ENCODE data around the gene SLC2A5. TPM values are rescaled to one million over a fixed set of nuclear protein-coding genes. Genes with fewer than 3 reads are reported as not detected.

SLC2A5 gene
- total and polyA plus RNA-seq, 9 of the 15 experiments (the other 6 are each of a cell fraction or from before 2014, with no cell fraction given) = 0.08 TPM; not detected in 8

GRCh38 chr1:9110669-9111356 lies 41.4 kb upstream of the SLC2A5 start:
- Histone ChIP-seq H3K9me1 (ENCODE audit: control insufficient read depth, insufficient read depth, low read length) (no peaks in the 10 kb centered on the region), H3K4me1 (replicated peaks in 1 of 2; ENCODE audit: control insufficient read depth in 2 of 2, insufficient read depth in 2 of 2, low read length in 2 of 2) (peaks cover 0 to 4% of the 10 kb centered on the region in 2 experiments; a peak in 1 of 5 replicates), H3K79me2 (ENCODE audit: control insufficient read depth, insufficient read depth, low read length) (no peaks in the 10 kb centered on the region), H2AFZ (ENCODE audit: low read depth, low read length) (no peak overlapping the region), H3K36me3 (ENCODE audit: control insufficient read depth, insufficient read depth, low read length) (no peaks in the 10 kb centered on the region), H3K4me3 (no peak overlapping the region), H4K20me1 (replicated peaks; ENCODE audit: control insufficient read depth, insufficient read depth, low read length) (peaks cover 18% of the 10 kb centered on the region), H3K9me3 (replicated peaks; ENCODE audit: control insufficient read depth, insufficient read depth, low read depth, low read length) (no peaks in the 10 kb centered on the region), H3K27me3 (ENCODE audit: control insufficient read depth in 2 of 2, insufficient read depth in 2 of 2, low read length in 2 of 2) (peaks cover 27 to 71% of the 10 kb centered on the region in 2 experiments), H3K9ac (ENCODE audit: insufficient read depth in 1 of 2, low read depth in 2 of 2, low read length in 2 of 2) (no peak overlapping the region), H3K27ac (ENCODE audit: extremely low read depth, low read depth, low read length) (no peak overlapping the region), H3K4me2 (ENCODE audit: insufficient read depth, low read length) (no peak overlapping the region)
- peak; percentile 92 for FAIRE-seq
- ChIA-PET POLR2A (interaction anchor here (0.7 to 1.2 kb wide), 4 partner anchors 8 to 90 kb away, joined by 3 read pairs; no protein-coding TSS in a partner anchor), CTCF (ENCODE audit: low intra/inter-chr PET ratio) (interaction anchor here (0.5 to 3.6 kb wide), 6 partner anchors 85 to 458 kb away, joined by 3 to 37 read pairs (median 4); no protein-coding TSS in a partner anchor)
- DNase-seq (ENCODE audit: extremely low read depth in 1 of 4, low spot score in 3 of 4) = peak; percentile 82 to 90 (median 84)
- no TSS peak for BruUV-seq (replicated peaks)
- intact Hi-C loops (cut with micrococcal nuclease) (loop anchor here (1.0 to 10.0 kb wide), 2 partner anchors 85 to 384 kb away; no protein-coding TSS in a partner anchor), in situ Hi-C loops (cut with MboI) (no loop called here)
- 10% methylated on average over 18 of the region's 18 CpGs for WGBS (ENCODE audit: insufficient coverage, low coverage, missing lambda C conversion rate)
- ATAC-seq = peak; percentile 96
- TF ChIP-seq KLF13 (tag; IDR thresholded peaks at IDR 0.05; ENCODE audit: borderline replicate concordance, low read depth) (0 out of 2 replicates have a peak, but pooled peaks have one; percentile 16), BCLAF1 (IDR thresholded peaks at IDR 0.05; ENCODE audit: borderline replicate concordance in 1 of 2, control insufficient read depth in 1 of 2, low read depth in 2 of 2, low read length in 1 of 2) (0 out of 4 replicates have a peak, but pooled peaks of 1 of the 2 experiments have one; percentile 29), CREM (IDR thresholded peaks at IDR 0.05; ENCODE audit: low read depth) (peak; percentile 47; the same call in 1 of the 2 replicates), RAD21 (CRISPR knock-in tag; conservative IDR thresholded peaks at IDR 0.05 in 1 of 2, IDR thresholded peaks at IDR 0.05 in 1 of 2) (peak; percentile 95 to 97), ARID2 (IDR thresholded peaks at IDR 0.05) (peak; percentile 78), TEAD1 (CRISPR knock-in tag; IDR thresholded peaks at IDR 0.05) (0 out of 4 replicates have a peak, but pooled peaks of 1 of the 2 experiments have one; percentile 38), ZNF583 (CRISPR knock-in tag; IDR thresholded peaks at IDR 0.05) (0 out of 2 replicates have a peak, but pooled peaks have one; percentile 21), PHB (CRISPR knock-in tag; IDR thresholded peaks at IDR 0.05) (no peak), CEBPB (tag; IDR thresholded peaks at IDR 0.05) (peak; percentile 58), CEBPG (CRISPR knock-in tag; IDR thresholded peaks at IDR 0.05) (no peak), CEBPG (tag; conservative IDR thresholded peaks at IDR 0.05 in 1 of 2, IDR thresholded peaks at IDR 0.05 in 1 of 2) (peak in 1 of 2 experiments; percentile 67; a peak in 3 of 4 replicates), MAZ (CRISPR knock-in tag; conservative IDR thresholded peaks at IDR 0.05 in 1 of 2, IDR thresholded peaks at IDR 0.05 in 1 of 2) (peak; percentile 40 to 45; a peak in 2 of 4 replicates), YY1 (IDR thresholded peaks at IDR 0.05; ENCODE audit: borderline replicate concordance in 1 of 3, control insufficient read depth in 1 of 3, extremely low read depth in 1 of 3, insufficient read depth in 3 of 3, insufficient read length in 1 of 3, insufficient replicate concordance in 2 of 3, low read depth in 1 of 3, low read length in 2 of 3) (peak in 1 of 3 experiments; percentile 43)
- TF ChIP-seq, protein P1, sequence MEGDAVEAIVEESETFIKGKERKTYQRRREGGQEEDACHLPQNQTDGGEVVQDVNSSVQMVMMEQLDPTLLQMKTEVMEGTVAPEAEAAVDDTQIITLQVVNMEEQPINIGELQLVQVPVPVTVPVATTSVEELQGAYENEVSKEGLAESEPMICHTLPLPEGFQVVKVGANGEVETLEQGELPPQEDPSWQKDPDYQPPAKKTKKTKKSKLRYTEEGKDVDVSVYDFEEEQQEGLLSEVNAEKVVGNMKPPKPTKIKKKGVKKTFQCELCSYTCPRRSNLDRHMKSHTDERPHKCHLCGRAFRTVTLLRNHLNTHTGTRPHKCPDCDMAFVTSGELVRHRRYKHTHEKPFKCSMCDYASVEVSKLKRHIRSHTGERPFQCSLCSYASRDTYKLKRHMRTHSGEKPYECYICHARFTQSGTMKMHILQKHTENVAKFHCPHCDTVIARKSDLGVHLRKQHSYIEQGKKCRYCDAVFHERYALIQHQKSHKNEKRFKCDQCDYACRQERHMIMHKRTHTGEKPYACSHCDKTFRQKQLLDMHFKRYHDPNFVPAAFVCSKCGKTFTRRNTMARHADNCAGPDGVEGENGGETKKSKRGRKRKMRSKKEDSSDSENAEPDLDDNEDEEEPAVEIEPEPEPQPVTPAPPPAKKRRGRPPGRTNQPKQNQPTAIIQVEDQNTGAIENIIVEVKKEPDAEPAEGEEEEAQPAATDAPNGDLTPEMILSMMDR (IDR thresholded peaks at IDR 0.05 in 2 of 3, conservative IDR thresholded peaks at IDR 0.05 in 1 of 3; ENCODE audit: insufficient read depth in 2 of 3, low read depth in 1 of 3, low read length in 3 of 3) = peak; percentile 95 to 98 (median 98)
